ENCODE results near the gene SMIM29. TPM values are rescaled to one million over a fixed set of nuclear protein-coding genes. Genes with fewer than 3 reads are reported as not detected.
"Not testable (repeated sequence)": the region's sequence is repeated elsewhere in the genome, so short reads cannot be mapped to it uniquely, and the experiment has no call there.

SMIM29 gene
- total and polyA plus RNA-seq, 10 of the 15 experiments (the other 5 are each of a cell fraction or from before 2014, with no cell fraction given): 7.1 to 30.0 (median 16.2) TPM

- no peak overlapping the region for H3K4me2 ChIP-seq (ENCODE audit: control insufficient read depth, insufficient read depth)
- peaks cover 17% of the 10 kb centered on the region for H3K79me2 ChIP-seq (ENCODE audit: control insufficient read depth, insufficient read depth, low read length)
- H3K9me3 ChIP-seq (replicated peaks; ENCODE audit: control insufficient read depth, insufficient read depth, low read length): no peaks in the 10 kb centered on the region
- no peak overlapping the region for H3K9ac ChIP-seq (ENCODE audit: control insufficient read depth, insufficient read depth, low read length)
- H2AFZ ChIP-seq (ENCODE audit: control insufficient read depth, low read depth, low read length): no peak overlapping the region
- H3K27ac ChIP-seq (ENCODE audit: control insufficient read depth, insufficient read depth): no peak overlapping the region
- DNase-seq (ENCODE audit: low read depth, low spot score) (no peak), ATAC-seq (no peak), FAIRE-seq (no peak)
- no peaks in the 10 kb centered on the region for H3K27me3 ChIP-seq (replicated peaks in 1 of 2; ENCODE audit: control insufficient read depth in 2 of 2, insufficient read depth in 2 of 2, low read length in 1 of 2)
- ChIA-PET POLR2A (interaction anchor here (1.9 kb wide), 1 partner anchor 10 kb away, joined by 6 read pairs; the partner anchor contains the start of gene HMGA1), CTCF (interaction anchor here (1.0 to 6.7 kb wide), 4 partner anchors 45 to 168 kb away, joined by 3 to 180 read pairs (median 29); no protein-coding TSS in a partner anchor), SMC1A (ENCODE audit: uncharacterized antibody, unreplicated experiment) (interaction anchor here (0.7 to 6.6 kb wide), 3 partner anchors 22 to 168 kb away, joined by 3 to 152 read pairs (median 3); no protein-coding TSS in a partner anchor), RAD21 (ENCODE audit: unreplicated experiment) (interaction anchor here (4.8 to 5.1 kb wide), 2 partner anchors 50 to 170 kb away, joined by 37 to 148 read pairs; no protein-coding TSS in a partner anchor)
- H4K20me1 ChIP-seq (ENCODE audit: control insufficient read depth, insufficient read depth): no peaks in the 10 kb centered on the region; the same call in 1 of the 2 replicates
- in situ Hi-C loops (cut with MboI) (loop anchor here (25.0 kb wide), 1 partner anchor 366 kb away; no protein-coding TSS in a partner anchor), intact Hi-C loops (cut with micrococcal nuclease; ENCODE audit: unreplicated experiment) (loop anchor here (2.0 to 5.0 kb wide), 2 partner anchors 49 to 361 kb away; no protein-coding TSS in a partner anchor)
- H3K4me3 ChIP-seq: no peak overlapping the region
- H3K36me3 ChIP-seq (ENCODE audit: control insufficient read depth in 2 of 2, insufficient read depth in 2 of 2, low read length in 1 of 2): peaks cover 23 to 25% of the 10 kb centered on the region in 2 experiments
- WGBS (ENCODE audit: insufficient coverage, insufficient replicate concordance, low lambda C conversion rate, missing lambda C conversion rate): 0% methylated on average over 2 of the region's 2 CpGs
- BruUV-seq (replicated peaks): no TSS peak
- TF ChIP-seq GATAD2B (conservative IDR thresholded peaks at IDR 0.05; ENCODE audit: low read depth) (no peak), CREM (IDR thresholded peaks at IDR 0.05; ENCODE audit: low read depth) (no peak), BMI1 (IDR thresholded peaks at IDR 0.05; ENCODE audit: borderline replicate concordance) (peak; percentile 37; the same call in 1 of the 2 replicates), BCL3 (IDR thresholded peaks at IDR 0.05; ENCODE audit: borderline replicate concordance, insufficient read depth, low read depth, low read length, poor library complexity, severe bottlenecking) (no peak), BCL11A (IDR thresholded peaks at IDR 0.05; ENCODE audit: low read depth, low read length) (no peak), EZH2 (IDR thresholded peaks at IDR 0.05; ENCODE audit: borderline replicate concordance, control insufficient read depth, low read depth, low read length) (no peak)
- H3K4me1 ChIP-seq (ENCODE audit: control insufficient read depth, insufficient read depth, low read length): peaks cover 19% of the 10 kb centered on the region
Measured at GRCh38 chr6:34246249-34246562, 2.6 kb downstream of the SMIM29 start.

GRCh38 chr6:34245761-34246140, 3.1 kb downstream of the SMIM29 start:
- not testable (repeated sequence) for H3K9me3 ChIP-seq (replicated peaks; ENCODE audit: control insufficient read depth, insufficient read depth, low read length); H4K20me1 ChIP-seq (ENCODE audit: control insufficient read depth, insufficient read depth); H3K9ac ChIP-seq (ENCODE audit: control insufficient read depth, insufficient read depth, low read length); H3K4me3 ChIP-seq; H3K27ac ChIP-seq (ENCODE audit: control insufficient read depth, insufficient read depth); H3K4me2 ChIP-seq (ENCODE audit: control insufficient read depth, insufficient read depth); FAIRE-seq; H2AFZ ChIP-seq (ENCODE audit: control insufficient read depth, low read depth, low read length); DNase-seq (ENCODE audit: low read depth, low spot score); ATAC-seq; H3K27me3 ChIP-seq (replicated peaks in 1 of 2; ENCODE audit: control insufficient read depth in 2 of 2, insufficient read depth in 2 of 2, low read length in 1 of 2); BruUV-seq (replicated peaks)
- CTCF ChIA-PET: interaction anchor here (1.0 to 6.7 kb wide), 4 partner anchors 45 to 169 kb away, joined by 3 to 180 read pairs (median 29); no protein-coding TSS in a partner anchor
- POLR2A ChIA-PET: interaction anchor here (1.9 kb wide), 1 partner anchor 9 kb away, joined by 6 read pairs; the partner anchor contains the start of gene HMGA1
- Histone ChIP-seq H3K36me3 (ENCODE audit: control insufficient read depth in 2 of 2, insufficient read depth in 2 of 2, low read length in 1 of 2) (peaks cover 24 to 30% of the 10 kb centered on the region in 2 experiments), H3K4me1 (ENCODE audit: control insufficient read depth, insufficient read depth, low read length) (peaks cover 19% of the 10 kb centered on the region), H3K79me2 (ENCODE audit: control insufficient read depth, insufficient read depth, low read length) (peaks cover 22% of the 10 kb centered on the region)
- intact Hi-C loops (cut with micrococcal nuclease; ENCODE audit: unreplicated experiment): loop anchor here (2.0 to 5.0 kb wide), 2 partner anchors 49 to 362 kb away; no protein-coding TSS in a partner anchor
- in situ Hi-C loops (cut with MboI): loop anchor here (25.0 kb wide), 1 partner anchor 367 kb away; no protein-coding TSS in a partner anchor
- 58% methylated on average over 5 of the region's 7 CpGs for WGBS (ENCODE audit: insufficient coverage, insufficient replicate concordance, low lambda C conversion rate, missing lambda C conversion rate)
- RAD21 ChIA-PET (ENCODE audit: unreplicated experiment): interaction anchor here (4.8 to 5.1 kb wide), 2 partner anchors 50 to 170 kb away, joined by 37 to 148 read pairs; no protein-coding TSS in a partner anchor
- SMC1A ChIA-PET (ENCODE audit: uncharacterized antibody, unreplicated experiment): interaction anchor here (0.7 to 6.6 kb wide), 3 partner anchors 22 to 168 kb away, joined by 3 to 152 read pairs (median 3); no protein-coding TSS in a partner anchor
